Measurements from ENCODE around the gene ZDHHC14. TPM values are rescaled to one million over a fixed set of nuclear protein-coding genes. Genes with fewer than 3 reads are reported as not detected.

ZDHHC14 gene
- total and polyA plus RNA-seq, 2 of the 8 experiments (the other 6 are each of a cell fraction or from before 2014, with no cell fraction given), result 2.9 to 5.3 TPM

- TF ChIP-seq CHD7 (IDR thresholded peaks at IDR 0.05; ENCODE audit: insufficient replicate concordance, low read length) (no peak), MAX (IDR thresholded peaks at IDR 0.05) (no peak), SAP30 (IDR thresholded peaks at IDR 0.05; ENCODE audit: insufficient read depth, insufficient replicate concordance, low read length) (no peak), CEBPB (IDR thresholded peaks at IDR 0.05; ENCODE audit: low read depth, low read length) (no peak), USF2 (IDR thresholded peaks at IDR 0.05; ENCODE audit: low read length) (no peak), SIN3A (conservative IDR thresholded peaks at IDR 0.05 in 1 of 2, IDR thresholded peaks at IDR 0.05 in 1 of 2; ENCODE audit: low read depth in 1 of 2, low read length in 2 of 2) (no peak), SP2 (IDR thresholded peaks at IDR 0.05; ENCODE audit: low read length) (no peak), KDM4A (IDR thresholded peaks at IDR 0.05; ENCODE audit: low read depth, low read length, severe bottlenecking) (no peak)
These were observed 175.9 kb downstream of the ZDHHC14 start (continued) for GRCh38 chr6:157556671-157557430.
